Measurements from ENCODE around the gene UBE2C.

GRCh38 chr20:45780159-45780558 lies 32.3 kb upstream of the UBE2C start:
- TF ChIP-seq CTCF (IDR thresholded peaks at IDR 0.05; ENCODE audit: low read length), result no peak
- no peak for TF ChIP-seq EZH2 (optimal IDR thresholded peaks at IDR 0.05; ENCODE audit: low read depth, low read length)

Data from MM.1S (cell line).